ENCODE measurements around the gene C2CD2.

GRCh38 chr21:41847066-41847804 lies 106.6 kb downstream of the C2CD2 start:
- TF ChIP-seq POLR2AphosphoS5 (IDR thresholded peaks at IDR 0.05): no peak
- no peak for TF ChIP-seq CTCF (IDR thresholded peaks at IDR 0.05)
- TF ChIP-seq POLR2A (IDR thresholded peaks at IDR 0.05): no peak

All from prostate gland (tissue), 2 donors.